K562 (cell line): ENCODE data around the gene VPS13D. TPM values are rescaled to one million over a fixed set of nuclear protein-coding genes. Genes with fewer than 3 reads are reported as not detected.

Experiments
- ATAC-seq: fragments of 200-7000 bp; cut with Tn5 transposase; 3 replicates; pipeline ENCODE4 v1.9.1; 2020; ENCODE audit warnings: moderate library complexity
- BruUV-seq: library from RNA; stranded (reverse); fragments of 400-500 nt; replicated peaks from 2 replicates; lab custom pipeline; 2021; lab: Mats Ljungman, UMichigan
- CTCF ChIA-PET: fragments of 300-600 bp; formaldehyde crosslinking; extraction: SDS; loops from one replicate; lab custom pipeline; 2021; ENCODE audit warnings: low intra/inter-chr PET ratio; lab: Yijun Ruan, JAX
- POLR2A ChIA-PET: fragments of 300-600, 350-650 bp; sonication (Branson Sonifier 250); formaldehyde crosslinking; extraction: SDS; loops from one replicate; lab custom pipeline; 2021; ENCODE audit warnings: antibody characterized with exemption, inconsistent platforms; lab: Yijun Ruan, JAX
- DNase-seq, 4 experiments: peaks; one replicate each; pipeline versions ENCODE4 v3.0.0 to v3.0.0-alpha.2; 2011 to 2018; ENCODE audit warnings: low spot score in 3 of 4, mixed read lengths in 3 of 4; ENCODE audit errors: extremely low read depth in 1 of 4
- FAIRE-seq: peaks from 2 replicates; lab custom pipeline; 2011; peaks lifted over from hg19 to GRCh38; lab: Jason Lieb, UNC
- H2AFZ ChIP-seq: 2 replicates; pipeline ENCODE4 v1.6.0; 2011; ENCODE audit warnings: low read depth, low read length, control low read depth, inconsistent platforms
- H3K27ac ChIP-seq: fragments of 200-600 bp; 3 replicates; pipeline ENCODE4 v1.8.0; 2011; ENCODE audit warnings: low read depth, mild to moderate bottlenecking, control low read depth, inconsistent platforms, low read length, moderate library complexity, mixed read lengths; ENCODE audit errors: extremely low read depth
- H3K27me3 ChIP-seq, 2 experiments: fragments of 300-600 bp in 1 of 2; 2 replicates in 1 of 2; 3 replicates in 1 of 2; pipeline versions ENCODE4 v1.6.0 to v1.8.0; 2011; ENCODE audit warnings: inconsistent platforms in 2 of 2, low read length in 2 of 2, mild to moderate bottlenecking in 1 of 2, mixed read lengths in 1 of 2, moderate library complexity in 1 of 2; ENCODE audit not compliant: control insufficient read depth in 2 of 2, insufficient read depth in 2 of 2
- H3K36me3 ChIP-seq: fragments of 300-600 bp; 3 replicates; pipeline ENCODE4 v1.8.0; 2011; ENCODE audit warnings: mild to moderate bottlenecking, low read length, inconsistent platforms; ENCODE audit not compliant: control insufficient read depth, insufficient read depth
- H3K4me1 ChIP-seq, 2 experiments: fragments of 200-600 bp in 1 of 2; replicated peaks in 1 of 2; 2 replicates in 1 of 2; 3 replicates in 1 of 2; pipeline versions ENCODE4 v1.5.1 to v1.8.0; 2011; ENCODE audit warnings: inconsistent platforms in 2 of 2, low read length in 2 of 2, mild to moderate bottlenecking in 1 of 2, mixed read lengths in 1 of 2, moderate library complexity in 1 of 2; ENCODE audit not compliant: control insufficient read depth in 2 of 2, insufficient read depth in 2 of 2
- H3K4me2 ChIP-seq: 2 replicates; pipeline ENCODE4 v1.6.1; 2011; ENCODE audit warnings: low read length, control low read depth, inconsistent platforms, mixed read lengths; ENCODE audit not compliant: insufficient read depth
- H3K4me3 ChIP-seq: fragments of 200-600 bp; sonication (generic), shearing (Covaris generic); 2 replicates; pipeline ENCODE4 v1.5.1; 2016; ENCODE audit warnings: control low read depth, inconsistent platforms
- H3K79me2 ChIP-seq: fragments of 200-600 bp; 3 replicates; pipeline ENCODE4 v1.8.0; 2011; ENCODE audit warnings: low read length, inconsistent platforms; ENCODE audit not compliant: control insufficient read depth, insufficient read depth
- H3K9ac ChIP-seq, 2 experiments: 2 replicates each; pipeline versions ENCODE4 v1.6.0 to v1.6.1; 2011; ENCODE audit warnings: low read depth in 2 of 2, low read length in 2 of 2, control low read depth in 1 of 2, inconsistent platforms in 1 of 2, mild to moderate bottlenecking in 1 of 2, mixed read lengths in 1 of 2; ENCODE audit not compliant: insufficient read depth in 1 of 2
- H3K9me1 ChIP-seq: one replicate; pipeline ENCODE4 v1.6.0; 2011; ENCODE audit warnings: inconsistent platforms, mild to moderate bottlenecking, low read length, moderate library complexity; ENCODE audit not compliant: control insufficient read depth, insufficient read depth
- H3K9me3 ChIP-seq: replicated peaks from 2 replicates; pipeline ENCODE4 v1.5.1; 2011; ENCODE audit warnings: low read depth, low read length, inconsistent platforms; ENCODE audit not compliant: control insufficient read depth, insufficient read depth
- H4K20me1 ChIP-seq: replicated peaks from 2 replicates; pipeline ENCODE4 v1.6.1; 2011; ENCODE audit warnings: low read length, inconsistent platforms, mixed read lengths; ENCODE audit not compliant: control insufficient read depth, insufficient read depth
- ETV6 ChIP-seq, 3 experiments: fragments of 150-350 bp in 1 of 3; sonication (generic) in 1 of 3; formaldehyde crosslinking in 1 of 3; IDR thresholded peaks; 2 replicates each; pipeline versions ENCODE4 v1.6.1 to v1.8.0; 2014 to 2022; ENCODE audit warnings: borderline replicate concordance in 2 of 3, low read depth in 2 of 3, antibody characterized with exemption in 1 of 3, low read length in 1 of 3, mild to moderate bottlenecking in 1 of 3, missing genetic modification reagents in 1 of 3
- HEY1 ChIP-seq: fragments of 250-450 bp; sonication (Bioruptor Pico); IDR thresholded peaks from 2 replicates; pipeline ENCODE4 v1.5.0; 2020; ENCODE audit warnings: mild to moderate bottlenecking, moderate library complexity, borderline replicate concordance
- HIVEP1 ChIP-seq: fragments of 250-450 bp; sonication (Bioruptor Pico); IDR thresholded peaks from 2 replicates; pipeline ENCODE4 v1.4.0; 2020; ENCODE audit warnings: mild to moderate bottlenecking
- IFI16 ChIP-seq: fragments of 250-450 bp; sonication (Bioruptor Pico); IDR thresholded peaks from 2 replicates; pipeline ENCODE4 v2.1.2; 2022; ENCODE audit warnings: mild to moderate bottlenecking, inconsistent platforms
- POLR2H ChIP-seq: IDR thresholded peaks from 2 replicates; pipeline ENCODE4 v1.6.1; 2016; ENCODE audit warnings: missing genetic modification characterization, low read depth, mild to moderate bottlenecking, control low read depth, missing compliant biosample characterization, moderate library complexity
- RBFOX2 ChIP-seq: fragments of 200-400 bp; formaldehyde crosslinking; IDR thresholded peaks from 2 replicates; pipeline ENCODE4 v1.6.1; 2017; ENCODE audit warnings: low read depth, mild to moderate bottlenecking, low read length, moderate library complexity
- STAG1 ChIP-seq: sonication (generic); formaldehyde crosslinking; IDR thresholded peaks from 2 replicates; pipeline ENCODE4 v1.5.0; 2020; ENCODE audit warnings: missing genetic modification reagents, borderline replicate concordance
- ZNF174 ChIP-seq: fragments of 250-450 bp; sonication (Bioruptor Pico); IDR thresholded peaks from 2 replicates; pipeline ENCODE4 v1.4.0; 2020; ENCODE audit warnings: mild to moderate bottlenecking
- ZNF668 ChIP-seq: fragments of 250-450 bp; sonication (Bioruptor Pico); IDR thresholded peaks from 2 replicates; pipeline ENCODE4 v1.8.0; 2022; ENCODE audit warnings: mild to moderate bottlenecking, inconsistent platforms
- WGBS: fragments of 100-300 bp; shearing (Covaris generic); methylation state at CpG from one replicate; pipeline ENCODE4 v1.1.6; 2016; ENCODE audit warnings: low coverage, mixed read lengths; ENCODE audit not compliant: insufficient coverage; ENCODE audit errors: missing lambda C conversion rate; 5-methylcytosine and 5-hydroxymethylcytosine counted together
- in situ Hi-C: fragments of 300-500 bp; cut with MboI; formaldehyde crosslinking; loops from 4 replicates; pipeline ENCODE4 v1.15.0; 2018; ENCODE audit warnings: inconsistent platforms, mixed read lengths
- intact Hi-C: fragments of 100-400 bp; cut with micrococcal nuclease; formaldehyde crosslinking; loops from 2 replicates; pipeline ENCODE4 v1.14.2; 2022
- polyA plus RNA-seq, 8 experiments: library from polyadenylated mRNA; depleted of rRNA in 4 of 8; stranded (reverse) in 5 of 8; unstranded in 3 of 8; fragments of >200 nt; fragmentation: Nextera tagmentation in 2 of 8; fragmentation: Illumina TruSeq in 1 of 8; extraction: Ambion mirVana in 2 of 8; extraction: Trizol in 1 of 8; gene quantifications; 2 replicates each; pipeline versions ENCODE4 v1.2.1 to v1.2.3, GENCODE V29; 2011 to 2014; ENCODE audit warnings: inconsistent platforms in 1 of 8, missing spikeins in 1 of 8
- total RNA-seq, 7 experiments: library from RNA; depleted of rRNA in 6 of 7; stranded (reverse); fragments of >200 nt in 6 of 7; fragmentation: Illumina TruSeq in 2 of 7; extraction: Trizol in 2 of 7; gene quantifications; 2 replicates each; pipeline versions ENCODE4 v1.2.1 to v1.2.3, GENCODE V29; 2011 to 2021; ENCODE audit warnings: low replicate concordance in 1 of 7
- TF ChIP-seq, protein P1 (sequence below): fragments of 200-600 bp; sonication (generic); IDR thresholded peaks from one replicate; pipeline ENCODE4 v1.6.1; 2012; ENCODE audit warnings: mild to moderate bottlenecking, low read depth, low read length, inconsistent platforms

Gene VPS13D
- total and polyA plus RNA-seq, 9 of the 15 experiments (the other 6 are each of a cell fraction or from before 2014, with no cell fraction given): 6.1 to 51.5 (median 38.5) TPM

DNA sequence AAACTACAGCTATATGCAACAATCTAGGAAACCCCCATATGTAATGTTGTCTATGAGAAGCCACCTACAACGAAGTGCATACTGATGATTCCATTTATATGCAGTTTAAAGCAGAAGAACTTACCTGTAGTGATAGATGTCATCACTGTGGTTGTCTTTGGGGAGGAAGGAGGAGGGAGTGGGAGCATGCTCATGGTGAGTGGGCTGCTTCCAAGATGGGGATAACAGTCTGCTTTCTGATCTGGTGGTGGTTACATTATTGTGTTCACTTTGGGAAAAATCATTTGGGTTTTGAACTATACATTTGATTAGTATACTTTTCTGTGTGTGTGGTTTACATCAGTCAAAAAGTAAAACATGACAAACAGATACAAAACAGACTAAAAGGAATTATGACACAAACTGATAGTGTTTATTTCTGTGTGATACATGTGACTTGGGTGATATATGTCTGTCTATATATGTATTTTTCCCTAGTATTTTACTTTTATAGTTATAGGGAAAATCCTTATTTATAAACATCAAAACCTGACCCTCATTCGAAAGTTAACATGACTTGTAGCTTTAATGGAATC, 184.7 kb downstream of the VPS13D start:
- WGBS: 59% methylated on average over 2 of the region's 2 CpGs
- H3K9me3 ChIP-seq: peaks cover 14% of the 10 kb centered on the region
- FAIRE-seq (no peak), ATAC-seq (no peak), DNase-seq (no peak)
- no peaks in the 10 kb centered on the region; a peak in 1 of 5 replicates for H3K4me1 ChIP-seq
- no peaks in the 10 kb centered on the region for H3K9me1 ChIP-seq
- no peaks in the 10 kb centered on the region for H3K79me2 ChIP-seq
- H3K4me2 ChIP-seq: no peak overlapping the region
- no TSS peak for BruUV-seq
- no peak overlapping the region for H3K27ac ChIP-seq
- no peak overlapping the region for H2AFZ ChIP-seq
- H4K20me1 ChIP-seq: no peaks in the 10 kb centered on the region
- intact Hi-C loops: no loop called here
- H3K36me3 ChIP-seq: peaks cover 67% of the 10 kb centered on the region
- no peaks in the 10 kb centered on the region for H3K27me3 ChIP-seq
- ChIA-PET CTCF (no interaction called here), POLR2A (interaction anchor here (0.6 to 1.6 kb wide), 5 partner anchors 13 to 261 kb away, joined by 3 to 6 read pairs (median 3); no protein-coding TSS in a partner anchor)
- TF ChIP-seq ZNF174 (CRISPR knock-in tag): no peak
- TF ChIP-seq ETV6 (IDR thresholded peaks at IDR 0.05; ENCODE audit: borderline replicate concordance in 1 of 2, low read depth in 2 of 2, low read length in 1 of 2): no peak
- TF ChIP-seq ETV6 (CRISPR knock-in tag; IDR thresholded peaks at IDR 0.05; ENCODE audit: borderline replicate concordance): no peak
- TF ChIP-seq RBFOX2: no peak
- no peak for TF ChIP-seq STAG1 (CRISPR knock-in tag)
- no peak for TF ChIP-seq IFI16 (CRISPR knock-in tag)
- TF ChIP-seq HIVEP1: no peak
- TF ChIP-seq ZNF668: no peak
- TF ChIP-seq, protein P1, sequence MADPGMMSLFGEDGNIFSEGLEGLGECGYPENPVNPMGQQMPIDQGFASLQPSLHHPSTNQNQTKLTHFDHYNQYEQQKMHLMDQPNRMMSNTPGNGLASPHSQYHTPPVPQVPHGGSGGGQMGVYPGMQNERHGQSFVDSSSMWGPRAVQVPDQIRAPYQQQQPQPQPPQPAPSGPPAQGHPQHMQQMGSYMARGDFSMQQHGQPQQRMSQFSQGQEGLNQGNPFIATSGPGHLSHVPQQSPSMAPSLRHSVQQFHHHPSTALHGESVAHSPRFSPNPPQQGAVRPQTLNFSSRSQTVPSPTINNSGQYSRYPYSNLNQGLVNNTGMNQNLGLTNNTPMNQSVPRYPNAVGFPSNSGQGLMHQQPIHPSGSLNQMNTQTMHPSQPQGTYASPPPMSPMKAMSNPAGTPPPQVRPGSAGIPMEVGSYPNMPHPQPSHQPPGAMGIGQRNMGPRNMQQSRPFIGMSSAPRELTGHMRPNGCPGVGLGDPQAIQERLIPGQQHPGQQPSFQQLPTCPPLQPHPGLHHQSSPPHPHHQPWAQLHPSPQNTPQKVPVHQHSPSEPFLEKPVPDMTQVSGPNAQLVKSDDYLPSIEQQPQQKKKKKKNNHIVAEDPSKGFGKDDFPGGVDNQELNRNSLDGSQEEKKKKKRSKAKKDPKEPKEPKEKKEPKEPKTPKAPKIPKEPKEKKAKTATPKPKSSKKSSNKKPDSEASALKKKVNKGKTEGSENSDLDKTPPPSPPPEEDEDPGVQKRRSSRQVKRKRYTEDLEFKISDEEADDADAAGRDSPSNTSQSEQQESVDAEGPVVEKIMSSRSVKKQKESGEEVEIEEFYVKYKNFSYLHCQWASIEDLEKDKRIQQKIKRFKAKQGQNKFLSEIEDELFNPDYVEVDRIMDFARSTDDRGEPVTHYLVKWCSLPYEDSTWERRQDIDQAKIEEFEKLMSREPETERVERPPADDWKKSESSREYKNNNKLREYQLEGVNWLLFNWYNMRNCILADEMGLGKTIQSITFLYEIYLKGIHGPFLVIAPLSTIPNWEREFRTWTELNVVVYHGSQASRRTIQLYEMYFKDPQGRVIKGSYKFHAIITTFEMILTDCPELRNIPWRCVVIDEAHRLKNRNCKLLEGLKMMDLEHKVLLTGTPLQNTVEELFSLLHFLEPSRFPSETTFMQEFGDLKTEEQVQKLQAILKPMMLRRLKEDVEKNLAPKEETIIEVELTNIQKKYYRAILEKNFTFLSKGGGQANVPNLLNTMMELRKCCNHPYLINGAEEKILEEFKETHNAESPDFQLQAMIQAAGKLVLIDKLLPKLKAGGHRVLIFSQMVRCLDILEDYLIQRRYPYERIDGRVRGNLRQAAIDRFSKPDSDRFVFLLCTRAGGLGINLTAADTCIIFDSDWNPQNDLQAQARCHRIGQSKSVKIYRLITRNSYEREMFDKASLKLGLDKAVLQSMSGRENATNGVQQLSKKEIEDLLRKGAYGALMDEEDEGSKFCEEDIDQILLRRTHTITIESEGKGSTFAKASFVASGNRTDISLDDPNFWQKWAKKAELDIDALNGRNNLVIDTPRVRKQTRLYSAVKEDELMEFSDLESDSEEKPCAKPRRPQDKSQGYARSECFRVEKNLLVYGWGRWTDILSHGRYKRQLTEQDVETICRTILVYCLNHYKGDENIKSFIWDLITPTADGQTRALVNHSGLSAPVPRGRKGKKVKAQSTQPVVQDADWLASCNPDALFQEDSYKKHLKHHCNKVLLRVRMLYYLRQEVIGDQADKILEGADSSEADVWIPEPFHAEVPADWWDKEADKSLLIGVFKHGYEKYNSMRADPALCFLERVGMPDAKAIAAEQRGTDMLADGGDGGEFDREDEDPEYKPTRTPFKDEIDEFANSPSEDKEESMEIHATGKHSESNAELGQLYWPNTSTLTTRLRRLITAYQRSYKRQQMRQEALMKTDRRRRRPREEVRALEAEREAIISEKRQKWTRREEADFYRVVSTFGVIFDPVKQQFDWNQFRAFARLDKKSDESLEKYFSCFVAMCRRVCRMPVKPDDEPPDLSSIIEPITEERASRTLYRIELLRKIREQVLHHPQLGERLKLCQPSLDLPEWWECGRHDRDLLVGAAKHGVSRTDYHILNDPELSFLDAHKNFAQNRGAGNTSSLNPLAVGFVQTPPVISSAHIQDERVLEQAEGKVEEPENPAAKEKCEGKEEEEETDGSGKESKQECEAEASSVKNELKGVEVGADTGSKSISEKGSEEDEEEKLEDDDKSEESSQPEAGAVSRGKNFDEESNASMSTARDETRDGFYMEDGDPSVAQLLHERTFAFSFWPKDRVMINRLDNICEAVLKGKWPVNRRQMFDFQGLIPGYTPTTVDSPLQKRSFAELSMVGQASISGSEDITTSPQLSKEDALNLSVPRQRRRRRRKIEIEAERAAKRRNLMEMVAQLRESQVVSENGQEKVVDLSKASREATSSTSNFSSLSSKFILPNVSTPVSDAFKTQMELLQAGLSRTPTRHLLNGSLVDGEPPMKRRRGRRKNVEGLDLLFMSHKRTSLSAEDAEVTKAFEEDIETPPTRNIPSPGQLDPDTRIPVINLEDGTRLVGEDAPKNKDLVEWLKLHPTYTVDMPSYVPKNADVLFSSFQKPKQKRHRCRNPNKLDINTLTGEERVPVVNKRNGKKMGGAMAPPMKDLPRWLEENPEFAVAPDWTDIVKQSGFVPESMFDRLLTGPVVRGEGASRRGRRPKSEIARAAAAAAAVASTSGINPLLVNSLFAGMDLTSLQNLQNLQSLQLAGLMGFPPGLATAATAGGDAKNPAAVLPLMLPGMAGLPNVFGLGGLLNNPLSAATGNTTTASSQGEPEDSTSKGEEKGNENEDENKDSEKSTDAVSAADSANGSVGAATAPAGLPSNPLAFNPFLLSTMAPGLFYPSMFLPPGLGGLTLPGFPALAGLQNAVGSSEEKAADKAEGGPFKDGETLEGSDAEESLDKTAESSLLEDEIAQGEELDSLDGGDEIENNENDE: no peak
- no peak for TF ChIP-seq HEY1 (CRISPR knock-in tag)
- TF ChIP-seq POLR2H: no peak
- H3K4me3 ChIP-seq: no peak overlapping the region
- in situ Hi-C loops: no loop called here
- no peak overlapping the region for H3K9ac ChIP-seq
